ENCODE data around the gene PDZRN3. TPM values are rescaled to one million over a fixed set of nuclear protein-coding genes. Genes with fewer than 3 reads are reported as not detected.

The PDZRN3 gene
- total RNA-seq, 1 experiment from 2014 or later = not detected

- no peaks in the 10 kb centered on the region for H3K4me1 Mint-ChIP-seq (ENCODE audit: low read depth, unreplicated experiment)
- DNase-seq = no peak
- H3K36me3 Mint-ChIP-seq (ENCODE audit: insufficient read depth, unreplicated experiment) = no peaks in the 10 kb centered on the region
- no peaks in the 10 kb centered on the region for H3K27me3 Mint-ChIP-seq (ENCODE audit: unreplicated experiment)
- BruUV-seq (replicated peaks) = no TSS peak
- H3K9me3 Mint-ChIP-seq (ENCODE audit: low read depth, unreplicated experiment) = peaks cover 2% of the 10 kb centered on the region
- CTCF ChIA-PET = no interaction called here
- no peak overlapping the region for H3K27ac Mint-ChIP-seq (ENCODE audit: unreplicated experiment)
- no peak overlapping the region for H3K4me3 Mint-ChIP-seq (ENCODE audit: low read depth, unreplicated experiment)
- intact Hi-C loops (cut with micrococcal nuclease; ENCODE audit: unreplicated experiment) = no loop called here
- TF ChIP-seq, protein P1, sequence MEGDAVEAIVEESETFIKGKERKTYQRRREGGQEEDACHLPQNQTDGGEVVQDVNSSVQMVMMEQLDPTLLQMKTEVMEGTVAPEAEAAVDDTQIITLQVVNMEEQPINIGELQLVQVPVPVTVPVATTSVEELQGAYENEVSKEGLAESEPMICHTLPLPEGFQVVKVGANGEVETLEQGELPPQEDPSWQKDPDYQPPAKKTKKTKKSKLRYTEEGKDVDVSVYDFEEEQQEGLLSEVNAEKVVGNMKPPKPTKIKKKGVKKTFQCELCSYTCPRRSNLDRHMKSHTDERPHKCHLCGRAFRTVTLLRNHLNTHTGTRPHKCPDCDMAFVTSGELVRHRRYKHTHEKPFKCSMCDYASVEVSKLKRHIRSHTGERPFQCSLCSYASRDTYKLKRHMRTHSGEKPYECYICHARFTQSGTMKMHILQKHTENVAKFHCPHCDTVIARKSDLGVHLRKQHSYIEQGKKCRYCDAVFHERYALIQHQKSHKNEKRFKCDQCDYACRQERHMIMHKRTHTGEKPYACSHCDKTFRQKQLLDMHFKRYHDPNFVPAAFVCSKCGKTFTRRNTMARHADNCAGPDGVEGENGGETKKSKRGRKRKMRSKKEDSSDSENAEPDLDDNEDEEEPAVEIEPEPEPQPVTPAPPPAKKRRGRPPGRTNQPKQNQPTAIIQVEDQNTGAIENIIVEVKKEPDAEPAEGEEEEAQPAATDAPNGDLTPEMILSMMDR (IDR thresholded peaks at IDR 0.05; ENCODE audit: unreplicated experiment) = no peak
Measured at GRCh38 chr3:73548436-73548835, 76.3 kb downstream of the PDZRN3 start.

GRCh38 chr3:73547427-73548248 lies 77.1 kb downstream of the PDZRN3 start:
- Mint-ChIP-seq H3K9me3 (ENCODE audit: low read depth, unreplicated experiment) (no peaks in the 10 kb centered on the region), H3K4me1 (ENCODE audit: low read depth, unreplicated experiment) (no peaks in the 10 kb centered on the region), H3K4me3 (ENCODE audit: low read depth, unreplicated experiment) (no peak overlapping the region), H3K27me3 (ENCODE audit: unreplicated experiment) (no peaks in the 10 kb centered on the region), H3K27ac (ENCODE audit: unreplicated experiment) (no peak overlapping the region), H3K36me3 (ENCODE audit: insufficient read depth, unreplicated experiment) (no peaks in the 10 kb centered on the region)
- TF ChIP-seq, protein P1 (IDR thresholded peaks at IDR 0.05; ENCODE audit: unreplicated experiment) = no peak
- intact Hi-C loops (cut with micrococcal nuclease; ENCODE audit: unreplicated experiment) = loop anchor here (1.0 kb wide), 1 partner anchor 25 kb away; no protein-coding TSS in a partner anchor
- CTCF ChIA-PET = interaction anchor here (0.6 kb wide), 1 partner anchor 106 kb away, joined by 5 read pairs; no protein-coding TSS in a partner anchor
- DNase-seq = no peak
- BruUV-seq (replicated peaks) = no TSS peak

GRCh38 chr3:73546961-73547360 lies 77.8 kb downstream of the PDZRN3 start:
- Mint-ChIP-seq H3K27me3 (ENCODE audit: unreplicated experiment) (no peaks in the 10 kb centered on the region), H3K9me3 (ENCODE audit: low read depth, unreplicated experiment) (no peaks in the 10 kb centered on the region), H3K4me3 (ENCODE audit: low read depth, unreplicated experiment) (no peak overlapping the region), H3K27ac (ENCODE audit: unreplicated experiment) (no peak overlapping the region), H3K4me1 (ENCODE audit: low read depth, unreplicated experiment) (no peaks in the 10 kb centered on the region), H3K36me3 (ENCODE audit: insufficient read depth, unreplicated experiment) (no peaks in the 10 kb centered on the region)
- DNase-seq = no peak
- BruUV-seq (replicated peaks) = no TSS peak
- TF ChIP-seq, protein P1 (IDR thresholded peaks at IDR 0.05; ENCODE audit: unreplicated experiment) = no peak
- CTCF ChIA-PET = no interaction called here
- intact Hi-C loops (cut with micrococcal nuclease; ENCODE audit: unreplicated experiment) = loop anchor here (1.0 kb wide), 1 partner anchor 25 kb away; no protein-coding TSS in a partner anchor

- BruUV-seq (replicated peaks) = no TSS peak
- CTCF ChIA-PET = no interaction called here
Measured at GRCh38 chr3:73543412-73543811, 81.3 kb downstream of the PDZRN3 start.

More at GRCh38 chr3:73543412-73543811, 81.3 kb downstream of the PDZRN3 start:
- no peak for DNase-seq
- no peak overlapping the region for H3K4me3 Mint-ChIP-seq (ENCODE audit: low read depth, unreplicated experiment)
- H3K9me3 Mint-ChIP-seq (ENCODE audit: low read depth, unreplicated experiment) = peaks cover 2% of the 10 kb centered on the region
- TF ChIP-seq, protein P1 (IDR thresholded peaks at IDR 0.05; ENCODE audit: unreplicated experiment) = no peak
- H3K27ac Mint-ChIP-seq (ENCODE audit: unreplicated experiment) = no peak overlapping the region
- H3K27me3 Mint-ChIP-seq (ENCODE audit: unreplicated experiment) = no peaks in the 10 kb centered on the region
- intact Hi-C loops (cut with micrococcal nuclease; ENCODE audit: unreplicated experiment) = no loop called here
- H3K36me3 Mint-ChIP-seq (ENCODE audit: insufficient read depth, unreplicated experiment) = no peaks in the 10 kb centered on the region
- no peaks in the 10 kb centered on the region for H3K4me1 Mint-ChIP-seq (ENCODE audit: low read depth, unreplicated experiment)
